Erythroblast (primary cell): Measurements from ENCODE around the gene RAB11FIP5.

Experiments used
- GATA1 ChIP-seq: IDR thresholded peaks from 2 replicates; pipeline ENCODE4 v1.6.1; 2011; ENCODE audit warnings: low read depth, mild to moderate bottlenecking, control low read depth, low read length, moderate library complexity
- POLR2A ChIP-seq: IDR thresholded peaks from 2 replicates; pipeline ENCODE4 v1.6.1; 2011; ENCODE audit warnings: mild to moderate bottlenecking, low read length

DNA sequence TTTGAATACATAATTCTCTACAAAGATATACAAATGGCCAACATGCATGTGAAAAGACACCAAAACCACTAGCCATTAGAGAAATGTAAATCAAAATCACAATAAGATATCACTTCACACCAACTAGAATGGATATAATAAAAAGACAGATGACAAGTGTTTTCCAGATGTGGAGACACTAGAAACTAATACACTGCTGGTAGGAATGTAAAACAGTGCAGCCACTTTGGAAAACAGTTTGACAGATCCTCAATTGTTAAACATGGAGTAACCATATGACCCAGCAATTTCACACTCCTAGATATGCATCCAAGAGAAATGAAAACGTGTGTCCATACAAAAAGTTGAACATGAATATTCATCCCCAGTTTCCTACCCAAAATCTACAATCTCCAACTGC is 9.8 kb upstream of the RAB11FIP5 start:
- no peak for TF ChIP-seq POLR2A
- TF ChIP-seq GATA1, result no peak
